Keratinocyte (primary cell): ENCODE results near the gene ATG9A.

Experiments used
- CTCF ChIP-seq, 3 experiments: IDR thresholded peaks in 1 of 3; conservative IDR thresholded peaks in 1 of 3; optimal IDR thresholded peaks in 1 of 3; 2 replicates in 2 of 3; 3 replicates in 1 of 3; pipeline versions ENCODE3 to v1.5.1; 2011; ENCODE audit warnings: low read length in 3 of 3, mild to moderate bottlenecking in 3 of 3, moderate library complexity in 2 of 3, control low read depth in 1 of 3, inconsistent platforms in 1 of 3; ENCODE audit not compliant: insufficient read depth in 2 of 3; ENCODE audit errors: extremely low read depth in 1 of 3
- EZH2 ChIP-seq: IDR thresholded peaks from one replicate; pipeline ENCODE4 v1.6.1; 2012; ENCODE audit warnings: inconsistent platforms, mild to moderate bottlenecking, low read length, moderate library complexity

- TF ChIP-seq CTCF (optimal IDR thresholded peaks at IDR 0.05 in 1 of 3, IDR thresholded peaks at IDR 0.05 in 1 of 3, conservative IDR thresholded peaks at IDR 0.05 in 1 of 3; ENCODE audit: extremely low read depth in 1 of 3, insufficient read depth in 2 of 3, low read length in 3 of 3) (no peak), EZH2 (no peak)
Measured at GRCh38 chr2:219210196-219210885, 19.1 kb downstream of the ATG9A start.
